Brain microvascular endothelial cell (primary cell): ENCODE measurements around the gene POTEJ.
"Not testable (repeated sequence)": the region's sequence is repeated elsewhere in the genome, so short reads cannot be mapped to it uniquely, and the experiment has no call there.

Experiments used
- DNase-seq: peaks from one replicate; pipeline ENCODE4 v3.0.0-alpha.2; 2020
- H3K27ac ChIP-seq: fragments of 250-450 bp; sonication (Bioruptor Pico); 2 replicates; pipeline ENCODE4 v1.5.1; 2020; ENCODE audit warnings: mild to moderate bottlenecking, moderate library complexity
- H3K27me3 ChIP-seq: fragments of 250-450 bp; sonication (Bioruptor Pico); replicated peaks from 2 replicates; pipeline ENCODE4 v1.5.1; 2020; ENCODE audit warnings: mild to moderate bottlenecking
- H3K36me3 ChIP-seq: fragments of 250-450 bp; sonication (Bioruptor Pico); replicated peaks from 2 replicates; pipeline ENCODE4 v1.5.1; 2020; ENCODE audit warnings: mild to moderate bottlenecking
- H3K4me3 ChIP-seq: 2 replicates; pipeline ENCODE4 v1.5.1; 2011; ENCODE audit warnings: low read depth, mild to moderate bottlenecking, control low read depth, low read length, moderate library complexity
- in situ Hi-C: cut with HindIII; loops from 2 replicates; pipeline ENCODE4 v1.10.0; 2017; ENCODE audit warnings: low sequenced_read_pairs, low pct_ligation_motif_present

Gene POTEJ

GRCh38 chr2:130592791-130593414 lies 18.3 kb upstream of the POTEJ start:
- DNase-seq, H3K27ac ChIP-seq, in situ Hi-C loops, H3K4me3 ChIP-seq, H3K36me3 ChIP-seq, H3K27me3 ChIP-seq: not testable (repeated sequence)

- H3K27me3 ChIP-seq, DNase-seq, H3K27ac ChIP-seq, H3K36me3 ChIP-seq, H3K4me3 ChIP-seq, in situ Hi-C loops: not testable (repeated sequence)
Observed at GRCh38 chr2:130594011-130594410, 17.2 kb upstream of the POTEJ start.

GRCh38 chr2:130596757-130597156 lies 14.5 kb upstream of the POTEJ start:
- H3K36me3 ChIP-seq, DNase-seq, H3K27me3 ChIP-seq, in situ Hi-C loops, H3K27ac ChIP-seq, H3K4me3 ChIP-seq: not testable (repeated sequence)

GRCh38 chr2:130597994-130598393 lies 13.2 kb upstream of the POTEJ start:
- H3K27me3 ChIP-seq, in situ Hi-C loops, H3K36me3 ChIP-seq, H3K27ac ChIP-seq, DNase-seq, H3K4me3 ChIP-seq: not testable (repeated sequence)

GRCh38 chr2:130598463-130598862 lies 12.8 kb upstream of the POTEJ start:
- in situ Hi-C loops, H3K27ac ChIP-seq, H3K4me3 ChIP-seq, DNase-seq, H3K27me3 ChIP-seq, H3K36me3 ChIP-seq: not testable (repeated sequence)

GRCh38 chr2:130599393-130599792 lies 11.8 kb upstream of the POTEJ start, which contains the start of gene CFC1:
Gene CFC1, minus strand, starts transcription at chr2:130599575. Its CDS starts 288 bp downstream, at chr2:130599287.
- H3K27me3 ChIP-seq, in situ Hi-C loops, H3K4me3 ChIP-seq, H3K36me3 ChIP-seq, DNase-seq, H3K27ac ChIP-seq: not testable (repeated sequence)

- H3K27ac ChIP-seq, H3K27me3 ChIP-seq, in situ Hi-C loops, DNase-seq, H3K36me3 ChIP-seq, H3K4me3 ChIP-seq: not testable (repeated sequence)
Observed at GRCh38 chr2:130599926-130600325, 11.3 kb upstream of the POTEJ start.

GRCh38 chr2:130601648-130602302 lies 9.5 kb upstream of the POTEJ start:
- H3K27me3 ChIP-seq, H3K36me3 ChIP-seq, DNase-seq, H3K4me3 ChIP-seq, in situ Hi-C loops, H3K27ac ChIP-seq: not testable (repeated sequence)

- H3K27ac ChIP-seq, H3K27me3 ChIP-seq, in situ Hi-C loops, H3K36me3 ChIP-seq, DNase-seq, H3K4me3 ChIP-seq: not testable (repeated sequence)
Observed at GRCh38 chr2:130608276-130609001, 2.8 kb upstream of the POTEJ start.

GRCh38 chr2:130609002-130609920 lies 2.0 kb upstream of the POTEJ start:
- not testable (repeated sequence) for DNase-seq

GRCh38 chr2:130610486-130610885 lies 754 bp upstream of the POTEJ start:
- DNase-seq, H3K36me3 ChIP-seq, in situ Hi-C loops, H3K27ac ChIP-seq, H3K4me3 ChIP-seq, H3K27me3 ChIP-seq: not testable (repeated sequence)

More at GRCh38 chr2:130609002-130609920, 2.0 kb upstream of the POTEJ start:
- H3K36me3 ChIP-seq, H3K27ac ChIP-seq, in situ Hi-C loops, H3K27me3 ChIP-seq, H3K4me3 ChIP-seq: not testable (repeated sequence)

- in situ Hi-C loops, H3K27me3 ChIP-seq, DNase-seq, H3K27ac ChIP-seq, H3K36me3 ChIP-seq, H3K4me3 ChIP-seq: not testable (repeated sequence)
Observed at GRCh38 chr2:130628784-130629475, 17.7 kb downstream of the POTEJ start.

- H3K36me3 ChIP-seq, H3K27me3 ChIP-seq, H3K27ac ChIP-seq, H3K4me3 ChIP-seq, DNase-seq, in situ Hi-C loops: not testable (repeated sequence)
Observed at GRCh38 chr2:130638973-130639372, 27.7 kb downstream of the POTEJ start.
